Measurements from ENCODE around the gene GRK5.
"Not testable (repeated sequence)": the region's sequence is repeated elsewhere in the genome, so short reads cannot be mapped to it uniquely, and the experiment has no call there.

GRK5 gene

GRCh38 chr10:119221201-119221600 lies 13.8 kb downstream of the GRK5 start:
- no peak for DNase-seq

GRCh38 chr10:119221666-119222065 lies 14.3 kb downstream of the GRK5 start:
- DNase-seq: no peak

GRCh38 chr10:119222537-119222936 lies 15.2 kb downstream of the GRK5 start:
- no peak for DNase-seq

GRCh38 chr10:119222966-119223386 lies 15.6 kb downstream of the GRK5 start:
- no peak for DNase-seq

- no peak for DNase-seq
These were observed 17.8 kb downstream of the GRK5 start for GRCh38 chr10:119225083-119225658.

- no peak for DNase-seq
These were observed 20.5 kb downstream of the GRK5 start for GRCh38 chr10:119227825-119228224.

- no peak for DNase-seq
These were observed 24.3 kb downstream of the GRK5 start for GRCh38 chr10:119231654-119232053.

GRCh38 chr10:119232439-119232838 lies 25.1 kb downstream of the GRK5 start:
- DNase-seq: not testable (repeated sequence)

GRCh38 chr10:119233123-119233820 lies 25.9 kb downstream of the GRK5 start:
- DNase-seq: no peak

GRCh38 chr10:119233821-119234220 lies 26.4 kb downstream of the GRK5 start:
- no peak for DNase-seq

GRCh38 chr10:119235356-119235755 lies 28.0 kb downstream of the GRK5 start:
- DNase-seq: peak in 42 of 58 donors; percentile 1 to 75 (median 32)

- DNase-seq: no peak
These were observed 30.5 kb downstream of the GRK5 start for GRCh38 chr10:119237722-119238436.

GRCh38 chr10:119238577-119238976 lies 31.2 kb downstream of the GRK5 start:
- no peak for DNase-seq

GRCh38 chr10:119239015-119239414 lies 31.6 kb downstream of the GRK5 start:
- DNase-seq: not testable (repeated sequence)

- DNase-seq: not testable (repeated sequence)
These were observed 32.3 kb downstream of the GRK5 start for GRCh38 chr10:119239630-119240029.

GRCh38 chr10:119241066-119241465 lies 33.7 kb downstream of the GRK5 start:
- no peak for DNase-seq

- DNase-seq: no peak
These were observed 34.8 kb downstream of the GRK5 start for GRCh38 chr10:119242186-119242585.

GRCh38 chr10:119243488-119243887 lies 36.1 kb downstream of the GRK5 start:
- DNase-seq: no peak

GRCh38 chr10:119243967-119244366 lies 36.6 kb downstream of the GRK5 start:
- no peak for DNase-seq

- DNase-seq: no peak
These were observed 37.9 kb downstream of the GRK5 start for GRCh38 chr10:119245272-119245671.

GRCh38 chr10:119246862-119247549 lies 39.6 kb downstream of the GRK5 start:
- no peak for DNase-seq

GRCh38 chr10:119247550-119247894 lies 40.2 kb downstream of the GRK5 start:
- DNase-seq: no peak

Data from anterior cingulate cortex (tissue), 58 donors.